DND-41 (cell line): ENCODE data around the gene BIN2.

Experiments
- EZH2 ChIP-seq: IDR thresholded peaks from 3 replicates; pipeline ENCODE4 v1.6.1; 2012; ENCODE audit warnings: borderline replicate concordance, low read depth, mild to moderate bottlenecking, moderate library complexity, low read length, inconsistent platforms; ENCODE audit not compliant: severe bottlenecking
- TF ChIP-seq, protein P1 (sequence below): IDR thresholded peaks from 2 replicates; pipeline ENCODE4 v1.5.1; 2012; ENCODE audit warnings: borderline replicate concordance, low read length, moderate library complexity, mild to moderate bottlenecking; ENCODE audit not compliant: poor library complexity, severe bottlenecking; ENCODE audit errors: extremely low read depth

DNA sequence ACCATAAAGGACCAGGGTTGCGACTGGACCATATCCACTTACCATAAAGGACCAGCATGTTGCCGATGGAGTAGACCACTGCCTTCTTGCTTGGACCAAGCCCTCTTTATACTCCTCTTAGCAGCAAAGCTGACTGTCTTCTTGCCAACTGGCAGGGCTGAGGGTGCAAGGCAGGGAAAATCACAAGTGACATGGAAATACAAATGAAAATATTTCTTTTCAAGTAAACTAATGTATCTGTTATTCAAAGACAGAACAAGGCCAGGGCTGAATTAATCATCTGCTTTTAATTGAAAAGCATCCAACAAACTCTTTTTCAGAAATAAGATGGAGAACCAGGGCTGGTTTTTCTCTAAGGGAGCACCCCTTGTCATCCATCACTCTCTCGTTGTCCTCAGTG lies 22.6 kb upstream of the BIN2 start, which contains the start of gene CELA1:
- TF ChIP-seq EZH2 = no peak
- TF ChIP-seq, protein P1, sequence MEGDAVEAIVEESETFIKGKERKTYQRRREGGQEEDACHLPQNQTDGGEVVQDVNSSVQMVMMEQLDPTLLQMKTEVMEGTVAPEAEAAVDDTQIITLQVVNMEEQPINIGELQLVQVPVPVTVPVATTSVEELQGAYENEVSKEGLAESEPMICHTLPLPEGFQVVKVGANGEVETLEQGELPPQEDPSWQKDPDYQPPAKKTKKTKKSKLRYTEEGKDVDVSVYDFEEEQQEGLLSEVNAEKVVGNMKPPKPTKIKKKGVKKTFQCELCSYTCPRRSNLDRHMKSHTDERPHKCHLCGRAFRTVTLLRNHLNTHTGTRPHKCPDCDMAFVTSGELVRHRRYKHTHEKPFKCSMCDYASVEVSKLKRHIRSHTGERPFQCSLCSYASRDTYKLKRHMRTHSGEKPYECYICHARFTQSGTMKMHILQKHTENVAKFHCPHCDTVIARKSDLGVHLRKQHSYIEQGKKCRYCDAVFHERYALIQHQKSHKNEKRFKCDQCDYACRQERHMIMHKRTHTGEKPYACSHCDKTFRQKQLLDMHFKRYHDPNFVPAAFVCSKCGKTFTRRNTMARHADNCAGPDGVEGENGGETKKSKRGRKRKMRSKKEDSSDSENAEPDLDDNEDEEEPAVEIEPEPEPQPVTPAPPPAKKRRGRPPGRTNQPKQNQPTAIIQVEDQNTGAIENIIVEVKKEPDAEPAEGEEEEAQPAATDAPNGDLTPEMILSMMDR = no peak
